GM10248 (cell line): ENCODE measurements around the gene SLC23A1.

Experiments
- CTCF ChIA-PET: fragments of 300-600 bp; sonication (Branson Sonifier 250); formaldehyde crosslinking; extraction: SDS; loops from one replicate; lab custom pipeline; 2021; ENCODE audit warnings: antibody characterized with exemption; lab: Yijun Ruan, JAX
- POLR2A ChIA-PET: fragments of 350-650 bp; sonication (Branson Sonifier 250); formaldehyde crosslinking; extraction: SDS; loops from one replicate; lab custom pipeline; 2020; ENCODE audit warnings: antibody characterized with exemption; lab: Yijun Ruan, JAX
- DNase-seq: peaks from one replicate; pipeline ENCODE4 v3.0.0; 2012; ENCODE audit errors: extremely low spot score
- TF ChIP-seq, protein P1 (sequence below): IDR thresholded peaks from 2 replicates; pipeline ENCODE4 v1.5.1; 2012; ENCODE audit warnings: mild to moderate bottlenecking, low read depth; ENCODE audit errors: extremely low read depth, missing control alignments, control extremely low read depth

Gene SLC23A1

GRCh38 chr5:139402561-139403158, 19.6 kb upstream of the SLC23A1 start:
- TF ChIP-seq, protein P1, sequence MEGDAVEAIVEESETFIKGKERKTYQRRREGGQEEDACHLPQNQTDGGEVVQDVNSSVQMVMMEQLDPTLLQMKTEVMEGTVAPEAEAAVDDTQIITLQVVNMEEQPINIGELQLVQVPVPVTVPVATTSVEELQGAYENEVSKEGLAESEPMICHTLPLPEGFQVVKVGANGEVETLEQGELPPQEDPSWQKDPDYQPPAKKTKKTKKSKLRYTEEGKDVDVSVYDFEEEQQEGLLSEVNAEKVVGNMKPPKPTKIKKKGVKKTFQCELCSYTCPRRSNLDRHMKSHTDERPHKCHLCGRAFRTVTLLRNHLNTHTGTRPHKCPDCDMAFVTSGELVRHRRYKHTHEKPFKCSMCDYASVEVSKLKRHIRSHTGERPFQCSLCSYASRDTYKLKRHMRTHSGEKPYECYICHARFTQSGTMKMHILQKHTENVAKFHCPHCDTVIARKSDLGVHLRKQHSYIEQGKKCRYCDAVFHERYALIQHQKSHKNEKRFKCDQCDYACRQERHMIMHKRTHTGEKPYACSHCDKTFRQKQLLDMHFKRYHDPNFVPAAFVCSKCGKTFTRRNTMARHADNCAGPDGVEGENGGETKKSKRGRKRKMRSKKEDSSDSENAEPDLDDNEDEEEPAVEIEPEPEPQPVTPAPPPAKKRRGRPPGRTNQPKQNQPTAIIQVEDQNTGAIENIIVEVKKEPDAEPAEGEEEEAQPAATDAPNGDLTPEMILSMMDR: peak; percentile 60
- POLR2A ChIA-PET: interaction anchor here (0.6 to 1.1 kb wide), 2 partner anchors 15 to 197 kb away, joined by 3 read pairs; no protein-coding TSS in a partner anchor
- no peak for DNase-seq
- CTCF ChIA-PET: interaction anchor here (1.0 to 3.9 kb wide), 12 partner anchors 9 to 121 kb away, joined by 3 to 31 read pairs (median 4); no protein-coding TSS in a partner anchor

DNA sequence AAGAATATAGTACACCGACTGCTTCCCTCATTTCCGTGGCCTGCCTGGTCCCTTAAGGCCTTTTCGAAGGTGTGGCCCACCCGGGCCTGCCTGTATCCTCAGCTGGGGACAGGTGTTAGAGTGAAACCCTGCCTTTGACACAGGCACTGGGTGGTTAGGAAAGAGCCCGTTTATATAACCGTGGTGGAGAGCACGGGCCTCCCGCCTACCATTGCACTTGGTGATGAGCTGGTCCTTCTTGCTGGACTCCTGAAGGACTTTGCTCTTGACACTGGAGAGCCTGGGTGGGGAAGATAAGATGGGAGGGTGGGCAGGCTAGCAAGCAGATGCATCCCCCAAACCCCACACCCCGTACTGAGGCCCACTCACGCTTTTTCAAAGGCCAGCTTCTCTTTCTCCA, 18.4 kb upstream of the SLC23A1 start:
- TF ChIP-seq, protein P1: no peak
- DNase-seq: no peak
- CTCF ChIA-PET: interaction anchor here (0.7 to 3.9 kb wide), 6 partner anchors 9 to 150 kb away, joined by 3 to 31 read pairs (median 8); no protein-coding TSS in a partner anchor
- POLR2A ChIA-PET: interaction anchor here (0.6 kb wide), 1 partner anchor 13 kb away, joined by 4 read pairs; no protein-coding TSS in a partner anchor

GRCh38 chr5:139399501-139400121, 16.5 kb upstream of the SLC23A1 start:
- TF ChIP-seq, protein P1: no peak
- peak; percentile 74 for DNase-seq
- CTCF ChIA-PET: interaction anchor here (1.3 to 1.4 kb wide), 2 partner anchors 10 to 39 kb away, joined by 3 to 4 read pairs; partner anchors contain the start of genes DNAJC18 and MZB1
- POLR2A ChIA-PET: interaction anchor here (0.7 kb wide), 1 partner anchor 642 kb away, joined by 6 read pairs; no protein-coding TSS in a partner anchor

DNA sequence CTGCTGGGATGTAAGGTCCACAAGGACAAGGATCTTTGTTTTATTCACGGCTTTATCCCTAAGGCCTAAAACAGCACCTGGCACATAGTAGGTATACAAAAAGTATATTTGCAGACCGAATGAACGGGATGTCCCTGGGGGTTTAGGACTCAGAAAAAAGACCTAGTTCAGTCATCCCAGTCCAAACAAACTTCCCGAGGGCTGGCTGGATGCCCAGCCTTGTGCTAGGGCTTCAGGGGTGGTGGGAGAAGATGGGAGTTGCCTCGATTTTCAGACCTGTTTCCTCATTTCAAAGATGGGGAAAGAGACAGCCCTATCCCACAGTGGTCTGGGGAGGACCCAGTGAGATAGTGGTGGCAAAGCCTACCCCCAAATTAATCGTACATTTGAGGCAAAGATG, 14.8 kb upstream of the SLC23A1 start:
- ChIA-PET CTCF (no interaction called here), POLR2A (no interaction called here)
- no peak for DNase-seq
- TF ChIP-seq, protein P1: no peak

- no peak for DNase-seq
- TF ChIP-seq, protein P1: no peak
- ChIA-PET POLR2A (interaction anchor here (1.0 kb wide), 1 partner anchor 9 kb away, joined by 3 read pairs; no protein-coding TSS in a partner anchor), CTCF (interaction anchor here (1.1 to 2.2 kb wide), 4 partner anchors 10 to 146 kb away, joined by 4 to 11 read pairs (median 6); no protein-coding TSS in a partner anchor)
Measured at GRCh38 chr5:139396691-139397090, 13.6 kb upstream of the SLC23A1 start.
